IMR-90 (cell line): ENCODE data around the gene GPATCH2L. TPM values are rescaled to one million over a fixed set of nuclear protein-coding genes. Genes with fewer than 3 reads are reported as not detected.

Experiments used
- ATAC-seq: fragments of 200-7000 bp; cut with Tn5 transposase; 2 replicates; pipeline ENCODE4 v1.9.1; 2020; ENCODE audit warnings: low read depth, mild to moderate bottlenecking, moderate library complexity
- BruUV-seq: library from RNA; stranded (reverse); fragments of 400-500 nt; replicated peaks from 2 replicates; lab custom pipeline; 2021; lab: Mats Ljungman, UMichigan
- CTCF ChIA-PET: fragments of 300-600 bp; formaldehyde crosslinking; extraction: SDS; loops from one replicate; lab custom pipeline; 2021; ENCODE audit warnings: antibody characterized with exemption; lab: Yijun Ruan, JAX
- POLR2A ChIA-PET: fragments of 300-600 bp; sonication (Branson Sonifier 250); formaldehyde crosslinking; loops from one replicate; lab custom pipeline; 2022; ENCODE audit warnings: antibody characterized with exemption; ENCODE audit not compliant: unreplicated experiment; lab: Charles Lee
- DNase-seq: peaks from one replicate; pipeline ENCODE4 v3.0.0; 2013
- H2AFZ ChIP-seq: replicated peaks from 2 replicates; pipeline ENCODE3; 2013; ENCODE audit warnings: low read length, mild to moderate bottlenecking; ENCODE audit not compliant: poor library complexity
- H2AK5ac ChIP-seq: 2 replicates; pipeline ENCODE4 v1.6.1; 2013; ENCODE audit warnings: low read depth, low read length, inconsistent platforms
- H2AK9ac ChIP-seq: replicated peaks from 2 replicates; pipeline ENCODE3; 2013; ENCODE audit warnings: mild to moderate bottlenecking, low read depth, low read length, moderate library complexity; ENCODE audit not compliant: poor library complexity
- H2BK120ac ChIP-seq: 2 replicates; pipeline ENCODE4 v1.6.1; 2013; ENCODE audit warnings: low read depth, low read length, inconsistent platforms
- H2BK15ac ChIP-seq: 3 replicates; pipeline ENCODE4 v1.6.1; 2013; ENCODE audit warnings: low read depth, low read length, inconsistent platforms
- H2BK20ac ChIP-seq: 2 replicates; pipeline ENCODE4 v1.6.1; 2013; ENCODE audit warnings: low read depth, mild to moderate bottlenecking, inconsistent platforms, low read length, moderate library complexity
- H2BK5ac ChIP-seq: 2 replicates; pipeline ENCODE4 v1.6.1; 2013; ENCODE audit warnings: mild to moderate bottlenecking, low read depth, low read length, inconsistent platforms; ENCODE audit not compliant: poor library complexity, severe bottlenecking
- H3K14ac ChIP-seq: replicated peaks from 2 replicates; pipeline ENCODE4 v1.6.1; 2013; ENCODE audit warnings: low read depth, low read length, inconsistent platforms
- H3K18ac ChIP-seq: 2 replicates; pipeline ENCODE4 v1.6.1; 2013; ENCODE audit warnings: low read depth, low read length, control low read depth
- H3K23ac ChIP-seq: 2 replicates; pipeline ENCODE4 v1.6.1; 2013; ENCODE audit warnings: low read depth, low read length, inconsistent platforms
- H3K27ac ChIP-seq: 2 replicates; pipeline ENCODE4 v1.5.1; 2013; ENCODE audit warnings: mild to moderate bottlenecking, control low read depth, low read length; ENCODE audit not compliant: insufficient read depth
- H3K27me3 ChIP-seq: 2 replicates; pipeline ENCODE4 v1.6.1; 2013; ENCODE audit warnings: low read length; ENCODE audit not compliant: control insufficient read depth, insufficient read depth
- H3K36me3 ChIP-seq: 2 replicates; pipeline ENCODE4 v1.6.1; 2013; ENCODE audit warnings: low read length, mixed read lengths; ENCODE audit not compliant: control insufficient read depth, insufficient read depth
- H3K4ac ChIP-seq: 2 replicates; pipeline ENCODE4 v1.6.1; 2013; ENCODE audit warnings: low read depth, low read length, inconsistent platforms
- H3K4me1 ChIP-seq: 2 replicates; pipeline ENCODE4 v1.6.1; 2013; ENCODE audit warnings: low read length, mixed read lengths; ENCODE audit not compliant: control insufficient read depth, insufficient read depth
- H3K4me2 ChIP-seq: 2 replicates; pipeline ENCODE4 v1.6.1; 2013; ENCODE audit warnings: low read depth, mild to moderate bottlenecking, control low read depth, low read length, moderate library complexity
- H3K4me3 ChIP-seq: 2 replicates; pipeline ENCODE4 v1.5.1; 2013; ENCODE audit warnings: low read depth, mild to moderate bottlenecking, control low read depth, low read length, moderate library complexity; ENCODE audit not compliant: insufficient read depth
- H3K56ac ChIP-seq: 2 replicates; pipeline ENCODE4 v1.6.1; 2013; ENCODE audit warnings: low read length, inconsistent platforms; ENCODE audit not compliant: insufficient read depth; ENCODE audit errors: extremely low read depth
- H3K79me1 ChIP-seq, 2 experiments: 2 replicates each; pipeline ENCODE4 v1.6.1; 2013; ENCODE audit warnings: low read length in 2 of 2, inconsistent platforms in 1 of 2, low read depth in 1 of 2
- H3K9ac ChIP-seq: 2 replicates; pipeline ENCODE4 v1.6.1; 2013; ENCODE audit warnings: low read depth, low read length, control low read depth
- H3K9me1 ChIP-seq: 2 replicates; pipeline ENCODE4 v1.6.1; 2013; ENCODE audit warnings: low read length, inconsistent platforms; ENCODE audit not compliant: insufficient read depth
- H3K9me3 ChIP-seq: 2 replicates; pipeline ENCODE4 v1.6.1; 2013; ENCODE audit warnings: low read length; ENCODE audit not compliant: control insufficient read depth, insufficient read depth
- H4K20me1 ChIP-seq: 2 replicates; pipeline ENCODE4 v1.6.1; 2013; ENCODE audit warnings: low read length, inconsistent platforms; ENCODE audit not compliant: insufficient read depth
- H4K5ac ChIP-seq: 2 replicates; pipeline ENCODE4 v1.6.1; 2013; ENCODE audit warnings: mild to moderate bottlenecking, low read depth, low read length, control low read depth
- H4K8ac ChIP-seq, 2 experiments: 2 replicates each; pipeline ENCODE4 v1.6.1; 2013; ENCODE audit warnings: low read depth in 2 of 2, low read length in 2 of 2, control low read depth in 1 of 2, inconsistent platforms in 1 of 2
- H4K91ac ChIP-seq: 2 replicates; pipeline ENCODE4 v1.6.1; 2013; ENCODE audit warnings: low read depth, low read length, inconsistent platforms; ENCODE audit not compliant: insufficient read depth
- BHLHE40 ChIP-seq: fragments of 150-350 bp; IDR thresholded peaks from 2 replicates; pipeline ENCODE4 v1.6.1; 2016; ENCODE audit warnings: mild to moderate bottlenecking, low read depth, low read length
- CEBPB ChIP-seq: IDR thresholded peaks from 2 replicates; pipeline ENCODE4 v1.6.1; 2012; ENCODE audit warnings: low read depth, low read length, improper control_type of control experiment
- CHD1 ChIP-seq: IDR thresholded peaks from 2 replicates; pipeline ENCODE4 v1.6.1; 2012; ENCODE audit warnings: low read depth, low read length, improper control_type of control experiment
- FOS ChIP-seq: fragments of 150-350 bp; IDR thresholded peaks from 2 replicates; pipeline ENCODE4 v1.6.1; 2016; ENCODE audit warnings: low read depth, low read length
- MAFK ChIP-seq: IDR thresholded peaks from 2 replicates; pipeline ENCODE4 v1.6.1; 2012; ENCODE audit warnings: low read depth, low read length, improper control_type of control experiment
- MAZ ChIP-seq: IDR thresholded peaks from 2 replicates; pipeline ENCODE4 v1.6.1; 2012; ENCODE audit warnings: low read depth, mild to moderate bottlenecking, low read length, improper control_type of control experiment, moderate library complexity, borderline replicate concordance
- MXI1 ChIP-seq: IDR thresholded peaks from 2 replicates; pipeline ENCODE4 v1.6.1; 2012; ENCODE audit warnings: low read depth, mild to moderate bottlenecking, low read length, moderate library complexity, borderline replicate concordance
- NFE2L2 ChIP-seq: fragments of 150-350 bp; IDR thresholded peaks from 2 replicates; pipeline ENCODE4 v1.6.1; 2016; ENCODE audit warnings: low read depth, mild to moderate bottlenecking, low read length
- POLR2A ChIP-seq: IDR thresholded peaks from 2 replicates; pipeline ENCODE4 v1.6.1; 2012; ENCODE audit warnings: mild to moderate bottlenecking, low read depth, low read length
- RAD21 ChIP-seq: IDR thresholded peaks from 2 replicates; pipeline ENCODE4 v1.6.1; 2012; ENCODE audit warnings: low read length, improper control_type of control experiment
- RCOR1 ChIP-seq: IDR thresholded peaks from 2 replicates; pipeline ENCODE4 v1.6.1; 2012; ENCODE audit warnings: mild to moderate bottlenecking, low read length, improper control_type of control experiment; ENCODE audit not compliant: insufficient replicate concordance
- RFX5 ChIP-seq: IDR thresholded peaks from 2 replicates; pipeline ENCODE4 v1.8.0; 2012; ENCODE audit warnings: low read depth, mild to moderate bottlenecking, low read length, moderate library complexity
- SMC3 ChIP-seq: fragments of 150-350 bp; IDR thresholded peaks from 2 replicates; pipeline ENCODE4 v1.6.1; 2016; ENCODE audit warnings: low read depth, mild to moderate bottlenecking, antibody characterized with exemption, low read length, moderate library complexity
- WGBS, 2 experiments: methylation state at CpG; one replicate each; pipeline versions ENCODE4 v1.1.5 to v1.1.7; 2013; ENCODE audit warnings: missing lambda C conversion rate in 2 of 2; ENCODE audit not compliant: insufficient read length in 1 of 2; ENCODE audit errors: extremely low coverage in 2 of 2; 5-methylcytosine and 5-hydroxymethylcytosine counted together
- dilution Hi-C: fragments of 300-500 bp; cut with HindIII; formaldehyde crosslinking; loops from one replicate; pipeline ENCODE4 v1.14.3; 2018; ENCODE audit warnings: low sequenced_read_pairs; ENCODE audit not compliant: unreplicated experiment
- in situ Hi-C: fragments of 300-500 bp; cut with MboI; formaldehyde crosslinking; loops from 3 replicates; pipeline ENCODE4 v1.14.3; 2019; ENCODE audit warnings: low sequenced_read_pairs, inconsistent platforms, mixed read lengths
- intact Hi-C: fragments of 100-400 bp; cut with micrococcal nuclease; formaldehyde crosslinking; loops from 2 replicates; pipeline ENCODE4 v1.10.0; 2022
- polyA plus RNA-seq, 3 experiments: library from polyadenylated mRNA; depleted of rRNA; stranded (reverse); fragments of >200 nt; gene quantifications; 2 replicates each; pipeline ENCODE4 v1.2.3, GENCODE V29; 2012; ENCODE audit warnings: low replicate concordance in 1 of 3
- total RNA-seq: library from RNA; depleted of rRNA; stranded (reverse); fragments of >200 nt; gene quantifications from 2 replicates; pipeline ENCODE4 v1.2.3, GENCODE V29; 2012
- TF ChIP-seq, protein P1 (sequence below): conservative IDR thresholded peaks from 2 replicates; pipeline ENCODE4 v1.5.1; 2012; ENCODE audit warnings: mild to moderate bottlenecking, low read depth, low read length, improper control_type of control experiment
- TF ChIP-seq, protein P2 (sequence below): fragments of 150-350 bp; IDR thresholded peaks from 2 replicates; pipeline ENCODE4 v1.6.1; 2017; ENCODE audit warnings: mild to moderate bottlenecking, antibody characterized with exemption, low read length, low read depth
- TF ChIP-seq, protein P3 (sequence below): fragments of 150-350 bp; IDR thresholded peaks from 2 replicates; pipeline ENCODE4 v1.6.1; 2016; ENCODE audit warnings: low read depth, mild to moderate bottlenecking, low read length, moderate library complexity, borderline replicate concordance

GPATCH2L gene
- total and polyA plus RNA-seq, 2 of the 4 experiments (the other 2 are of a cell fraction), result 15.6 to 51.4 TPM

DNA sequence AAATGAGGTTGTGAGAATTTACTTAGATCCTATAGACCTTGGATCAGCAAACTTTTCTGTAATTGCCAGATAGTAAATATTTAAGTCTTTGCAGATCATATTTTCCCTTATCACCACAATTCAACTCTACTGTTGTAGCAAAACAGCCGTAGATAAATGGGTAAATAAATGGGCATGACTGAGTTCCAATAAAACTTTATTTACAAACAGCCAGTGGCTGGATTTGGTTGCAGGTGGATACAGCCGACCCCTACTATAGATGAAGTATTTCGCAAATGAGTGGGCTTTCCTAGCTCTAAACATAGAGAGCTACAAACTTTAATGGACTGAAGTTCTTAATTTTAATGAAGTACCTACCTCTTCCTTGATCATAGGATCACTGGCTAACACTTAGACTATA lies 100.7 kb downstream of the GPATCH2L start:
- TF ChIP-seq BHLHE40 (no peak), MXI1 (no peak), CEBPB (no peak), FOS (no peak), RFX5 (no peak), RAD21 (no peak), NFE2L2 (no peak), SMC3 (no peak), CHD1 (no peak), POLR2A (no peak), MAZ (no peak), MAFK (no peak), RCOR1 (no peak)
- TF ChIP-seq, protein P1, sequence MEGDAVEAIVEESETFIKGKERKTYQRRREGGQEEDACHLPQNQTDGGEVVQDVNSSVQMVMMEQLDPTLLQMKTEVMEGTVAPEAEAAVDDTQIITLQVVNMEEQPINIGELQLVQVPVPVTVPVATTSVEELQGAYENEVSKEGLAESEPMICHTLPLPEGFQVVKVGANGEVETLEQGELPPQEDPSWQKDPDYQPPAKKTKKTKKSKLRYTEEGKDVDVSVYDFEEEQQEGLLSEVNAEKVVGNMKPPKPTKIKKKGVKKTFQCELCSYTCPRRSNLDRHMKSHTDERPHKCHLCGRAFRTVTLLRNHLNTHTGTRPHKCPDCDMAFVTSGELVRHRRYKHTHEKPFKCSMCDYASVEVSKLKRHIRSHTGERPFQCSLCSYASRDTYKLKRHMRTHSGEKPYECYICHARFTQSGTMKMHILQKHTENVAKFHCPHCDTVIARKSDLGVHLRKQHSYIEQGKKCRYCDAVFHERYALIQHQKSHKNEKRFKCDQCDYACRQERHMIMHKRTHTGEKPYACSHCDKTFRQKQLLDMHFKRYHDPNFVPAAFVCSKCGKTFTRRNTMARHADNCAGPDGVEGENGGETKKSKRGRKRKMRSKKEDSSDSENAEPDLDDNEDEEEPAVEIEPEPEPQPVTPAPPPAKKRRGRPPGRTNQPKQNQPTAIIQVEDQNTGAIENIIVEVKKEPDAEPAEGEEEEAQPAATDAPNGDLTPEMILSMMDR, result no peak
- TF ChIP-seq, protein P2, sequence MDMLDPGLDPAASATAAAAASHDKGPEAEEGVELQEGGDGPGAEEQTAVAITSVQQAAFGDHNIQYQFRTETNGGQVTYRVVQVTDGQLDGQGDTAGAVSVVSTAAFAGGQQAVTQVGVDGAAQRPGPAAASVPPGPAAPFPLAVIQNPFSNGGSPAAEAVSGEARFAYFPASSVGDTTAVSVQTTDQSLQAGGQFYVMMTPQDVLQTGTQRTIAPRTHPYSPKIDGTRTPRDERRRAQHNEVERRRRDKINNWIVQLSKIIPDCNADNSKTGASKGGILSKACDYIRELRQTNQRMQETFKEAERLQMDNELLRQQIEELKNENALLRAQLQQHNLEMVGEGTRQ, result no peak
- TF ChIP-seq, protein P3, sequence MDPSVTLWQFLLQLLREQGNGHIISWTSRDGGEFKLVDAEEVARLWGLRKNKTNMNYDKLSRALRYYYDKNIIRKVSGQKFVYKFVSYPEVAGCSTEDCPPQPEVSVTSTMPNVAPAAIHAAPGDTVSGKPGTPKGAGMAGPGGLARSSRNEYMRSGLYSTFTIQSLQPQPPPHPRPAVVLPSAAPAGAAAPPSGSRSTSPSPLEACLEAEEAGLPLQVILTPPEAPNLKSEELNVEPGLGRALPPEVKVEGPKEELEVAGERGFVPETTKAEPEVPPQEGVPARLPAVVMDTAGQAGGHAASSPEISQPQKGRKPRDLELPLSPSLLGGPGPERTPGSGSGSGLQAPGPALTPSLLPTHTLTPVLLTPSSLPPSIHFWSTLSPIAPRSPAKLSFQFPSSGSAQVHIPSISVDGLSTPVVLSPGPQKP, result no peak
- Histone ChIP-seq H3K27me3 (no peaks in the 10 kb centered on the region; the same call in 1 of the 2 replicates), H3K18ac (no peak overlapping the region), H3K79me1 (no peaks in the 10 kb centered on the region), H3K14ac (no peak overlapping the region), H2AFZ (no peak overlapping the region), H3K4me2 (no peak overlapping the region), H4K91ac (no peak overlapping the region), H4K8ac (no peak overlapping the region), H2AK5ac (no peak overlapping the region), H3K4me3 (no peak overlapping the region), H4K5ac (no peak overlapping the region), H3K4ac (no peak overlapping the region), H3K9ac (no peak overlapping the region), H2BK120ac (no peak overlapping the region), H2BK5ac (no peak overlapping the region), H3K36me3 (no peaks in the 10 kb centered on the region), H3K56ac (no peak overlapping the region), H2BK20ac (no peak overlapping the region), H2BK15ac (no peak overlapping the region), H3K9me1 (no peaks in the 10 kb centered on the region), H3K27ac (no peak overlapping the region), H3K4me1 (no peaks in the 10 kb centered on the region), H3K9me3 (no peaks in the 10 kb centered on the region), H3K23ac (no peak overlapping the region), H4K20me1 (no peaks in the 10 kb centered on the region), H2AK9ac (no peak overlapping the region)
- ChIA-PET CTCF (no interaction called here), POLR2A (no interaction called here)
- in situ Hi-C loops, result no loop called here
- no peak for ATAC-seq
- dilution Hi-C loops, result no loop called here
- WGBS, 2 experiments, result no CpG with 5 or more reads among the region's 3 CpGs
- intact Hi-C loops, result no loop called here
- DNase-seq, result no peak
- BruUV-seq, result no TSS peak
